ENCODE data around the gene DHX29.

DNA sequence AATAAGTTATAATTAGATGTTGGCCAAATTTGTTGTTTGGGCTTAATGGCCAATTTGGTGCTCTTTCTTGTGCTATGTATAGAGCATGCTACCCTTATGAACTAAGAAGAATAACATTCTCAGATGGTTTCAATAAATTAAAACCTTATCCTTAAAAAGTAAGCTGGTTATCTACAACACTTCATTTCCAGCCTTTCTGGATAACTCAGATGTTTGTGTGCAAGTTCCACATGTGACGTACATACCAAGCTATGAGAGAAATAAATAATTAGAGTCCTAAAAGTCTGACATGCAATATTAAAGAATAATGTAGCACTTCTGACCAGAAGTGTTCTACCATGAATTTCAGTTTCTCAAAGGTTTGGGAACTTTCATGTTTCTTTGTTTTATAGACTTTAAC is 12.0 kb upstream of the DHX29 start:
- TF ChIP-seq, protein P1, sequence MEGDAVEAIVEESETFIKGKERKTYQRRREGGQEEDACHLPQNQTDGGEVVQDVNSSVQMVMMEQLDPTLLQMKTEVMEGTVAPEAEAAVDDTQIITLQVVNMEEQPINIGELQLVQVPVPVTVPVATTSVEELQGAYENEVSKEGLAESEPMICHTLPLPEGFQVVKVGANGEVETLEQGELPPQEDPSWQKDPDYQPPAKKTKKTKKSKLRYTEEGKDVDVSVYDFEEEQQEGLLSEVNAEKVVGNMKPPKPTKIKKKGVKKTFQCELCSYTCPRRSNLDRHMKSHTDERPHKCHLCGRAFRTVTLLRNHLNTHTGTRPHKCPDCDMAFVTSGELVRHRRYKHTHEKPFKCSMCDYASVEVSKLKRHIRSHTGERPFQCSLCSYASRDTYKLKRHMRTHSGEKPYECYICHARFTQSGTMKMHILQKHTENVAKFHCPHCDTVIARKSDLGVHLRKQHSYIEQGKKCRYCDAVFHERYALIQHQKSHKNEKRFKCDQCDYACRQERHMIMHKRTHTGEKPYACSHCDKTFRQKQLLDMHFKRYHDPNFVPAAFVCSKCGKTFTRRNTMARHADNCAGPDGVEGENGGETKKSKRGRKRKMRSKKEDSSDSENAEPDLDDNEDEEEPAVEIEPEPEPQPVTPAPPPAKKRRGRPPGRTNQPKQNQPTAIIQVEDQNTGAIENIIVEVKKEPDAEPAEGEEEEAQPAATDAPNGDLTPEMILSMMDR (IDR thresholded peaks at IDR 0.05), result no peak
- no peak for TF ChIP-seq POLR2AphosphoS5 (IDR thresholded peaks at IDR 0.05)
